GM13976 (cell line): ENCODE results near the gene ATP11B.

Source experiments
- DNase-seq: peaks from one replicate; pipeline ENCODE4 v3.0.0; 2012; ENCODE audit warnings: low spot score
- CTCF ChIP-seq: IDR thresholded peaks from 2 replicates; pipeline ENCODE4 v1.5.1; 2012; ENCODE audit warnings: borderline replicate concordance, mild to moderate bottlenecking; ENCODE audit not compliant: insufficient read depth; ENCODE audit errors: extremely low read depth, missing control alignments, control extremely low read depth
- in situ Hi-C: fragments of 300-500 bp; cut with MboI; formaldehyde crosslinking; loops from one replicate; pipeline ENCODE4 v1.12.0; 2022; ENCODE audit warnings: low sequenced_read_pairs, mixed read lengths, inconsistent platforms; ENCODE audit not compliant: unreplicated experiment

Gene ATP11B

GRCh38 chr3:182802413-182803390 is 9.4 kb downstream of the ATP11B start:
- no peak for TF ChIP-seq CTCF
- in situ Hi-C loops, result no loop called here
- no peak for DNase-seq

- no peak for DNase-seq
- TF ChIP-seq CTCF, result no peak
- in situ Hi-C loops, result no loop called here
These were observed 10.3 kb downstream of the ATP11B start for GRCh38 chr3:182803596-182803995.

GRCh38 chr3:182807061-182807460 is 13.8 kb downstream of the ATP11B start:
- in situ Hi-C loops, result no loop called here
- no peak for DNase-seq
- TF ChIP-seq CTCF, result no peak

GRCh38 chr3:182808041-182808770 is 14.9 kb downstream of the ATP11B start:
- DNase-seq, result no peak
- in situ Hi-C loops, result no loop called here

GRCh38 chr3:182809531-182809930 is 16.2 kb downstream of the ATP11B start:
- DNase-seq, result no peak
- TF ChIP-seq CTCF, result no peak
- in situ Hi-C loops, result no loop called here

More at GRCh38 chr3:182808041-182808770, 14.9 kb downstream of the ATP11B start:
- no peak for TF ChIP-seq CTCF

GRCh38 chr3:182810574-182811268 is 17.4 kb downstream of the ATP11B start:
- TF ChIP-seq CTCF, result no peak
- in situ Hi-C loops, result no loop called here
- DNase-seq, result no peak
